GM23338 (cell line): ENCODE data around the gene VSTM1.

Source experiments
- CTCF ChIP-seq, 2 experiments: fragments of 200-600 bp in 1 of 2; sonication (generic) in 1 of 2; conservative IDR thresholded peaks; 2 replicates each; pipeline versions ENCODE4 v1.5.1 to v1.6.1; 2016 to 2017; ENCODE audit warnings: antibody characterized with exemption in 2 of 2, low read depth in 2 of 2, mild to moderate bottlenecking in 2 of 2, moderate library complexity in 1 of 2
- POLR2AphosphoS5 ChIP-seq: IDR thresholded peaks from 2 replicates; pipeline ENCODE4 v1.6.1; 2016; ENCODE audit warnings: antibody characterized with exemption, low read depth

- TF ChIP-seq POLR2AphosphoS5 (no peak), CTCF (conservative IDR thresholded peaks at IDR 0.05; ENCODE audit: low read depth in 2 of 2) (no peak)
Measured at GRCh38 chr19:54017261-54017660, 46.4 kb downstream of the VSTM1 start.
